HG02981 (cell line): ENCODE results near the gene GBX1.

Source experiments
- ATAC-seq: cut with Tn5 transposase; IDR thresholded peaks from one replicate; pipeline ENCODE4 v1.9.1; 2021; ENCODE audit warnings: mild to moderate bottlenecking, moderate library complexity; ENCODE audit not compliant: unreplicated experiment

GBX1 gene

DNA sequence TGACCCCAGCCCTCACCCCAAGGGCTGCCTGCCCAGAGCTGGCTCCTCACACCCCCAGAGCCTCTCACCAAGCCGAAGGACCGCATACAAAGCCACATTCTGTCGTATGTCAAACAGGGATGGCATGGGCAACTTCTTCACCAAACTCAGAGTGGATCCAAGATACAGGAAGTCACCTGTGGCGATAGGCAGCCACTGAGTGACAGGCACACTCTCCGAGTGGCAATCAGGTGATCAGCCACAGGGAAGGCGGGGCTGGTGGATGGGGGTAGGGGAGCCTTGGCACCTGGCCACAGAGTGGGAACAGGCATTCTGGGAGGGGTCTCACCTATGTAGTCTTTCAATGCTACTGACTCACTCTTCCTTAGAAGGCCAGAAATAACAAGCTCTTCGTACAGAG, 26.7 kb upstream of the GBX1 start:
- no peak for ATAC-seq

DNA sequence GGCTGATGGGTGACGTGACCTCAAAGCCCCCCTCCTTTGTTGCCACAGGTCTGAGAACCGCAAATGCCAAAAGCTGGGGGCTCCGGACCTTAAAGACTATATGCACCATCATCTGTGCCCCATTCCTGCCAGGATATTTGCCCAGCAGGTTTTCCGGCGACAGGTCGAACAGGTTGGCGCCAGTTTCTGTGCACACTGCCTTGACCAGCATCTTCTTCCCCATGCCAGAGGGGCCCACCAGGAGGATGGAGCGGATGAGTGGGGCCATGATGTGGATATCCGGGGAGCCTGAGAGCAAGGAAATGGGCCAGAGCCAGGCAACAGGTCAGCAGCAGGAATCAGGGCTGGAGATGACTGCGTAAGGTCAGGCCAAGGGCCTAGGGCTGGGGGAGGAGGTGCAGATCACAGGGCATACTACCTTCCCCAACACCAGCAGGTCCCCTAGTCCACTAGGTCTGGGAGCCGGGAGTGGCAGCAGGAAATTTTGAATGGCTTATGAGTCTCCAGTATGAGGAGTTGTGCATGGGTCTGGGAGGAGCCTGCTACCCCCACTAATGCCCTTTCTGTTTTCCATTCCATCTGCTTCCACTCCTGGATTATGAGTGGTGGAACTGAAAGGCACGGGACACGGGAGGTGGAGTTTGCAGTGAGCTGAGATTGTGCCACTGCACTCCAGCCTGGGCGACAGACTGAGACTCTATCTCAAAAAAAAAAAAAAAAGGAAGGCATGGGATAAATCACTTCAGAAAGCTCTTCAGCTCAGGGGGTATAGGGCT, 25.9 kb upstream of the GBX1 start:
- no peak for ATAC-seq

DNA sequence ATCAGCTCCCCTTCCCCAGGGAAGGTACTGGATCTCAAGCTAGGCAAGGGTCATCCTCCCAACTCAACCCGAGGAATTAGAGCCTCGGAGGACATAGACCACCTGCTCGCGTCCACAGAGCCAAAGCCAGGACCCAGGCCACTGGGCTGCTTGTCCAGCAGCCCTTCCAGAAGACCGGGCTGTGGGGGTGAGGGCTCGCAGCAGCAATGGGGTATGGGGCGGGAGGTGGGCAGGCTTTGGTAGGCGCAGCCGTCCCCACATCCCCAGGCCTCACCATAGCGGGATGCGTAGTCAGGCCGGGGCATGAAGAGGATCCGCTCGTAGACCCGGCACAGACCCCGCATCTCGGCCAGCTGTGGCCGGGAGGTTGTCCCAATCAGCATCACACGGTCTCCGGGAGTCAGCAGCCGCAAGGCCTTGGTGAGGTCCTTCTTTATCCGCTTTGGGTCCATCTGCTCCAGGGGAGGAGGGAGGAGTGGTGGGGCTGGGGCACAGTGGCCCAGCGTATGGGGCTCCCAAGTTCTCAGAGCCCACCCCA, 24.6 kb upstream of the GBX1 start:
- no peak for ATAC-seq

DNA sequence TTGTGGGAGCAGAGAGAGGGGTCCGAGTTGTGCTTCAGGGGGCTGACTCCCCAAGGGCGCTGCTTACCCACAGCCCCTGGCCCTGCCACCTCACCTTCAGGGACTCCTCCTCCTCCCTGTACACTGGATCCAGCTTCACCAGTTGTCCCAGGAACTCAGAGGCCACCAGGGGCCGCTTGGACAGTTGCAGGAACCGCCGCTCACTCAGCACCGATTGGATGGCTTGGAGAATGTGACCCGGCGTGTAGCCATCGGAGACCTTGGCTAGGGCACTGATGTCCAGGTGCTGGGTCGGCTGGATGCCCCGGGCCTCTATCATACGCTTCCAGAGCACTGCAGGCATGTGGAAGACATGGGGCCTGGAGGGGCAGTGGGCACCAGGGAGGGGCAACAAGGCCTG, 24.1 kb upstream of the GBX1 start:
- ATAC-seq: no peak

DNA sequence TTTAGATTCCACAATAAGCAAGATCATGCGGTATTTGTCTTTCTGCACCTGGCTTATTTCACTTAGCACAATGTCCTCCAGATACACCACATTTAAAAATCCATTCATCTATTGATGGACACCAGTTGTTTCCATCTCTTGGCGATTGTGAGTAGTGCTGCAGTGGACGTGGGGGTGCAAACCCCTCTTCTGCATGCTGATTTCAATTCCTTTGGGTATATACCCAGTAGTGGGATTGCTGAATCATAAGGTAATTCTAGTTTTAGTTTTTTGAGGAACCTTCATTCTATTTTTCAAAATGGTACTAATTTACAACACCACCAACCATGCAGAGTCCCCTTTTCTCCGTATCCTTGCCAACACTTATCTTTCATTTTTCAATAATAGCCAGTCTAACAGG, 21.5 kb upstream of the GBX1 start:
- ATAC-seq: no peak

DNA sequence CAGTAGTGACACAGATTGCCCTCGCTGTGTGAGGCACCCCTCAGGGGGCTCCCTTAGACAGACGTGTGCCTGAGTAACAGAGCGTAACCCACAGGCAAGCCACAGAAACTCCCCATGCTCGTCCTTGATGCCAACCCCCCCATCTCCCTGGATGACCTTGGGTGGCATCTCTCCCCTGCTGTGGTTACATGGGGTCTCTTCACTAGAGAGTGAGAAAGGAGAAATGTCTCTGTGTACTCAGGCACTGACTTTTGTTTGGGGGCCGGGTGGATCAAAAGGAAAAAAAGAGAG, 20.7 kb upstream of the GBX1 start:
- no peak for ATAC-seq

- no peak for ATAC-seq
These were observed 20.1 kb upstream of the GBX1 start for GRCh38 chr7:151187409-151188251.

GRCh38 chr7:151186640-151187408, 19.3 kb upstream of the GBX1 start, which contains the start of gene ASB10:
Gene ASB10, minus strand, starts transcription at chr7:151187250. Its CDS starts 120 bp downstream, at chr7:151187130.
- no peak for ATAC-seq

GRCh38 chr7:151185762-151186639, 18.5 kb upstream of the GBX1 start:
- ATAC-seq: no peak

DNA sequence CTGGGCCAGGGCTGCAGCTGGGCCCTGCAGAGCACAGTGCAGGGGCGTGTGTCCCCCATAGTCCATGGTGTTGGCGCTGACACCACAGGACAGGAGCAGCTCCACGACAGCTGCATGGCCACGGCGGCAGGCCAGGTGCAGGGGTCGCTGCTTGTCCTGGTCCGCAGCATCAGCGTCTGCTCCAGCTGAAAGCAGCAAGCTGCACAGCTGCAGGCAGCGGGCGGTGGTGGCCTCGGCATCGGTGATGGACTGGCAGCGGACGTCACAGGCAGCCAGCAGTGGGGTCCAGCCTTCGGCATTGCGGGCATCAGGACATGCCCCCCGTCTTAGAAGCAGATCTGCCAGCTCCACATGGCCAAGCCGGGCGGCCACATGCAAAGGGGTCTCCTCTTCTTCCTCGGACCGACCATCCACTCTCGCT, 13.5 kb upstream of the GBX1 start:
- ATAC-seq: no peak

DNA sequence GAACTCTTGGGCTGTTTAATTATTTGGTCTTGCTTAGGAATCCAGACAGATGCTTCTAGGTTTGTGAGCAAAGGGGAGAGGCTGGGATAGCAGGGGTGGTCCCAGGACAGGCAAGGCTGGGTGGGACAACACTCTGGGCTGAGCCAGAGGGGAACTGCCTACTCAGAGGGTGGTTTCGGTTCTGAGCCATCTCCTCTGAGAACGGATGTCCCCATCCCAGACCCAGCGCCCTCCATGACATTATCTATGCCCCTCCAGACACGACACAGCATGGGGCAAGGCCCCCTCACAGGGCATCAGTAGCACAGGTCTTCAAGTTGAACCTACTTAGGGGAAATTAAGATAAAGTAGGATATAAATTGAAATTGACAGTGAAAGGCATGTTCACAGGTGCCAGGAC, 12.5 kb upstream of the GBX1 start:
- ATAC-seq: no peak

GRCh38 chr7:151179287-151179860, 11.9 kb upstream of the GBX1 start:
- no peak for ATAC-seq

DNA sequence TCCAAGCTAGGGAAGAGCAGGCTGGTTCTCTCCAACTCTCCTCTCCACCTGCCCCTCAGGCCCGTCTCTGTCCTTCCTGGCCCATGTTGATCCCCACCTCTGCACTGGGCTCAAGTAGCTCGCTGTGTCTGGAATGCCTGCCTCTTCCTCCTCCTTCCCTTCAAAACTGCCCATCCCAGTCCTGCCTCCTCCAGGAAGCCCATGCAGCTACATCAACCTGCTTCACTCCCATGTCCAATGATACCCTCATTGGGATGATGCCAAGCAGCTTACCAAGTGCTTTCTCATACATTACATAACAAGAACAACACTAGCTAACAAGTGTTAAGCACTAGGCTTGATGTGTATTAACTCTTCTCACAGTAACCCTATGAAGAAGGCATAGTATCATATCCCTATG, 11.3 kb upstream of the GBX1 start:
- no peak for ATAC-seq

DNA sequence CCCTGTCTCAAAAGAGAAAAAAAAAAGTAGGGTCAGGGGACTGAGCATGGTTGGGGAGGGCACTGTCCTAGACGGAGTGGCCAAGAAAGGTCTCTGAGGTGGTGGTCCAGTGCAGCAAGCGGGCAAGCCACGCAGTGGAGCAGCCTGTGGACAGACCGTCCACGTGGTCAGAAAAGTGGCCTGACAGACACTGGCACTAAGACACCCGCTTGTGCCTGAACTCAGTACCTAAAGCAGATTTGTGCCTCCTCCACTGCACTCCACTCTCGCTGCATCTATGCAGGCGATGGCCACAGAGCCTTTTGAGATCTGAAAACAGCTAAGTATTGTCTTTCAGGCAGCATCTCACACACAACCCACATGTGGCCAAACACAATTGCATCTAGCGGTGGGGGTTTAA, 10.7 kb upstream of the GBX1 start:
- no peak for ATAC-seq

GRCh38 chr7:151177310-151177709, 9.8 kb upstream of the GBX1 start:
- ATAC-seq: no peak

DNA sequence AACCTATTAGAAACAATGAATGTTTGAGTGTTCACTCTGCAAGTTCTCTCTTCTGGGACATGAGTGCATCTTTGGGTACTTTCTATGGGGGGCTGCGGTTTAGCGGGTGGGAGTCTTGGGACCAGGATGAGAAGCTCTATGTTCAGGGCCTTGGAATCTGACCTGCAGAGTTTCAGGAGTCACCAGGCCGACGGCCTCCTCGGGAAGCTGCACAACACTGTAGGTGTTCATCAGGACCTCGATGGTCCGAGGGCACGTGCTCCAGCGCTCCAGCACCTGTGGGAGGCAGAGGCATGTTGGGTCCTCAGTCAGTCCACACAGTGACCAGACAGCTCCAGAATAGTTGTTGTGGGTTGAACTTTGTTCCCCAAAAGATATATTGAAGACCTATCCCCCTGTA, 8.9 kb upstream of the GBX1 start:
- ATAC-seq: no peak

- no peak for ATAC-seq
These were observed 8.4 kb upstream of the GBX1 start for GRCh38 chr7:151175793-151176311.

GRCh38 chr7:151175047-151175792, 7.7 kb upstream of the GBX1 start:
- no peak for ATAC-seq
